ENCODE data around the gene TRIM69.
A peak's percentile ranks its signal among the peaks of the same experiment; 100 is the strongest.
"Not testable (repeated sequence)": the region's sequence is repeated elsewhere in the genome, so short reads cannot be mapped to it uniquely, and the experiment has no call there.

DNA sequence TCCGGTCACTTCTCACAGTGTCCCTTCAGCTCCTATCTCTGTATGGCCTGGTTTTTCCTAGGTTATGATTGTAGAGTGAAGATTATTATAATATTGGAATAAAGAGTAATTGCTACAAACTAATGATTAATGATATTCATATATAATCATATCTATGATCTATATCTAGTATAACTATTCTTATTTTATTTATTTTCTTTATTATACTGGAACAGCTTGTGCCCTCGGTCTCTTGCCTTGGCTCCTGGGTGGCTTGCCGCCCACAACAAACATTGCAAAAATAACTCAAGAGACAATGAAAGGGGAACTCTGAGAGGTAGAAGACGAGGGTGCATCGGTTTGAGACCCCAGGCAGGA is 48.6 kb downstream of the TRIM69 start:
- TF ChIP-seq, protein P1, sequence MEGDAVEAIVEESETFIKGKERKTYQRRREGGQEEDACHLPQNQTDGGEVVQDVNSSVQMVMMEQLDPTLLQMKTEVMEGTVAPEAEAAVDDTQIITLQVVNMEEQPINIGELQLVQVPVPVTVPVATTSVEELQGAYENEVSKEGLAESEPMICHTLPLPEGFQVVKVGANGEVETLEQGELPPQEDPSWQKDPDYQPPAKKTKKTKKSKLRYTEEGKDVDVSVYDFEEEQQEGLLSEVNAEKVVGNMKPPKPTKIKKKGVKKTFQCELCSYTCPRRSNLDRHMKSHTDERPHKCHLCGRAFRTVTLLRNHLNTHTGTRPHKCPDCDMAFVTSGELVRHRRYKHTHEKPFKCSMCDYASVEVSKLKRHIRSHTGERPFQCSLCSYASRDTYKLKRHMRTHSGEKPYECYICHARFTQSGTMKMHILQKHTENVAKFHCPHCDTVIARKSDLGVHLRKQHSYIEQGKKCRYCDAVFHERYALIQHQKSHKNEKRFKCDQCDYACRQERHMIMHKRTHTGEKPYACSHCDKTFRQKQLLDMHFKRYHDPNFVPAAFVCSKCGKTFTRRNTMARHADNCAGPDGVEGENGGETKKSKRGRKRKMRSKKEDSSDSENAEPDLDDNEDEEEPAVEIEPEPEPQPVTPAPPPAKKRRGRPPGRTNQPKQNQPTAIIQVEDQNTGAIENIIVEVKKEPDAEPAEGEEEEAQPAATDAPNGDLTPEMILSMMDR (IDR thresholded peaks at IDR 0.05) = peak in 3 of 6 experiments; percentile 2 to 18 (median 17)
- not testable (repeated sequence) for TF ChIP-seq POLR2A (IDR thresholded peaks at IDR 0.05)
